ENCODE measurements around the gene TOPAZ1. TPM values are rescaled to one million over a fixed set of nuclear protein-coding genes. Genes with fewer than 3 reads are reported as not detected.
A peak's percentile ranks its signal among the peaks of the same experiment; 100 is the strongest.

TOPAZ1 gene
- total and polyA plus RNA-seq, 2 of the 13 experiments (the other 11 are each of a cell fraction or from before 2014, with no cell fraction given), result not detected

DNA sequence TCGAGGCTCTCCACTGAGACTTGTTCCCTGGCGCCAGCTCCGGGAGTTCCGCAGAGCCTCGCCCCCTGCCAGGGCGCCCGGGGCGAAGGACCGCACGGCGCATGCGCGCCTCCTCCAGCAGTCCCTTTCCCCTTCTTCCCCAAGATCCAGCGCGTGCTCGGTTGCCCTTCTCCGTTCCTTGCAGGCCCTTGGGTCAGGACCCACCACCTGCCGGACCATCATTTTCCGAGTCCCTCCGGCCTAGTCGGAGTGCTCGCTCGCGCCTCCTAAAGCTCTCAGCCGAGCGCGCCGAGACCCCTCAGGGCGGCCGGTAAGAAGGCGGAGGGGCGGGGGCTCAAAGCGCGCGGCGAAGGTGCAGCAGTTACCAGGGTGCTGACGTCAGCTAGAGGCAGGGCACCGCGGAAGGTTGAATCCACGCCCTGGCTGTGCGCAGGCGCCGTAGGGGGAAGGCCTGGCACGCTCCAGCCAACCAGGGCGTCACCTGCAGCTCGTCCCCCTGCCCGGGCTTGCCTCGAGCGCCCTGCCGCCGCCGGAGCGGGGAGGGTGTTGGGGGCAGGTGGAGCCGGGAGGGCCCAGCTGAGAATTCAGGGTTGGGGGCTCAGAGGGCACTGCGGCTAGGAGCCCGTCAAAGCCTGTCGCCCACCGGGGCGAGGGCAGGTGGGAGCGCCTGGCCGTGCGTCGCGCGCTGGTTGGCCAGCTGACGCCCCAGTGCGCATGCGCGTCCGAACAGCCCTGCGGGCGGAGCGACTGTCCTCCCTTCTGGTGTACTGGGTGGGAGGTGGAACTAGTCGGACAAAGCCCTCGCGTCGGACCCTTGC lies 96.5 kb downstream of the TOPAZ1 start, which contains the start of gene TCAIM (continued):
- TF ChIP-seq, protein P1, sequence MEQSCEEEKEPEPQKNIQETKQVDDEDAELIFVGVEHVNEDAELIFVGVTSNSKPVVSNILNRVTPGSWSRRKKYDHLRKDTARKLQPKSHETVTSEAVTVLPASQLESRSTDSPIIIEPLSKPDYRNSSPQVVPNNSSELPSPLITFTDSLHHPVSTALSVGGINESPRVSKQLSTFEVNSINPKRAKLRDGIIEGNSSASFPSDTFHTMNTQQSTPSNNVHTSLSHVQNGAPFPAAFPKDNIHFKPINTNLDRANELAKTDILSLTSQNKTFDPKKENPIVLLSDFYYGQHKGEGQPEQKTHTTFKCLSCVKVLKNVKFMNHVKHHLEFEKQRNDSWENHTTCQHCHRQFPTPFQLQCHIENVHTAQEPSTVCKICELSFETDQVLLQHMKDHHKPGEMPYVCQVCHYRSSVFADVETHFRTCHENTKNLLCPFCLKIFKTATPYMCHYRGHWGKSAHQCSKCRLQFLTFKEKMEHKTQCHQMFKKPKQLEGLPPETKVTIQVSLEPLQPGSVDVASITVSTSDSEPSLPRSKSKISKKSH (CRISPR knock-in tag; IDR thresholded peaks at IDR 0.05; ENCODE audit: borderline replicate concordance), result peak; percentile 99
- TF ChIP-seq JDP2 (CRISPR knock-in tag; IDR thresholded peaks at IDR 0.05; ENCODE audit: borderline replicate concordance) (peak; percentile 88; the same call in 1 of the 2 replicates), ZNF609 (CRISPR knock-in tag; IDR thresholded peaks at IDR 0.05; ENCODE audit: borderline replicate concordance) (peak; percentile 87), NBN (conservative IDR thresholded peaks at IDR 0.05) (no peak), SCMH1 (CRISPR knock-in tag; IDR thresholded peaks at IDR 0.05; ENCODE audit: borderline replicate concordance) (no peak), KAT7 (CRISPR knock-in tag; IDR thresholded peaks at IDR 0.05; ENCODE audit: borderline replicate concordance) (peak; percentile 42; the same call in 1 of the 2 replicates), ZNF17 (CRISPR knock-in tag; IDR thresholded peaks at IDR 0.05) (peak; percentile 81; the same call in 1 of the 2 replicates), PAX8 (CRISPR knock-in tag; IDR thresholded peaks at IDR 0.05; ENCODE audit: borderline replicate concordance) (peak; percentile 55; the same call in 1 of the 2 replicates)
- TF ChIP-seq, protein P2, sequence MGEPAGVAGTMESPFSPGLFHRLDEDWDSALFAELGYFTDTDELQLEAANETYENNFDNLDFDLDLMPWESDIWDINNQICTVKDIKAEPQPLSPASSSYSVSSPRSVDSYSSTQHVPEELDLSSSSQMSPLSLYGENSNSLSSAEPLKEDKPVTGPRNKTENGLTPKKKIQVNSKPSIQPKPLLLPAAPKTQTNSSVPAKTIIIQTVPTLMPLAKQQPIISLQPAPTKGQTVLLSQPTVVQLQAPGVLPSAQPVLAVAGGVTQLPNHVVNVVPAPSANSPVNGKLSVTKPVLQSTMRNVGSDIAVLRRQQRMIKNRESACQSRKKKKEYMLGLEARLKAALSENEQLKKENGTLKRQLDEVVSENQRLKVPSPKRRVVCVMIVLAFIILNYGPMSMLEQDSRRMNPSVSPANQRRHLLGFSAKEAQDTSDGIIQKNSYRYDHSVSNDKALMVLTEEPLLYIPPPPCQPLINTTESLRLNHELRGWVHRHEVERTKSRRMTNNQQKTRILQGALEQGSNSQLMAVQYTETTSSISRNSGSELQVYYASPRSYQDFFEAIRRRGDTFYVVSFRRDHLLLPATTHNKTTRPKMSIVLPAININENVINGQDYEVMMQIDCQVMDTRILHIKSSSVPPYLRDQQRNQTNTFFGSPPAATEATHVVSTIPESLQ (CRISPR knock-in tag; conservative IDR thresholded peaks at IDR 0.05), result peak; percentile 60; the same call in 1 of the 2 replicates
- TF ChIP-seq, protein P3, sequence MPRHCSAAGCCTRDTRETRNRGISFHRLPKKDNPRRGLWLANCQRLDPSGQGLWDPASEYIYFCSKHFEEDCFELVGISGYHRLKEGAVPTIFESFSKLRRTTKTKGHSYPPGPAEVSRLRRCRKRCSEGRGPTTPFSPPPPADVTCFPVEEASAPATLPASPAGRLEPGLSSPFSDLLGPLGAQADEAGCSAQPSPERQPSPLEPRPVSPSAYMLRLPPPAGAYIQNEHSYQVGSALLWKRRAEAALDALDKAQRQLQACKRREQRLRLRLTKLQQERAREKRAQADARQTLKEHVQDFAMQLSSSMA (CRISPR knock-in tag; IDR thresholded peaks at IDR 0.05), result peak; percentile 96
- TF ChIP-seq, protein P4, sequence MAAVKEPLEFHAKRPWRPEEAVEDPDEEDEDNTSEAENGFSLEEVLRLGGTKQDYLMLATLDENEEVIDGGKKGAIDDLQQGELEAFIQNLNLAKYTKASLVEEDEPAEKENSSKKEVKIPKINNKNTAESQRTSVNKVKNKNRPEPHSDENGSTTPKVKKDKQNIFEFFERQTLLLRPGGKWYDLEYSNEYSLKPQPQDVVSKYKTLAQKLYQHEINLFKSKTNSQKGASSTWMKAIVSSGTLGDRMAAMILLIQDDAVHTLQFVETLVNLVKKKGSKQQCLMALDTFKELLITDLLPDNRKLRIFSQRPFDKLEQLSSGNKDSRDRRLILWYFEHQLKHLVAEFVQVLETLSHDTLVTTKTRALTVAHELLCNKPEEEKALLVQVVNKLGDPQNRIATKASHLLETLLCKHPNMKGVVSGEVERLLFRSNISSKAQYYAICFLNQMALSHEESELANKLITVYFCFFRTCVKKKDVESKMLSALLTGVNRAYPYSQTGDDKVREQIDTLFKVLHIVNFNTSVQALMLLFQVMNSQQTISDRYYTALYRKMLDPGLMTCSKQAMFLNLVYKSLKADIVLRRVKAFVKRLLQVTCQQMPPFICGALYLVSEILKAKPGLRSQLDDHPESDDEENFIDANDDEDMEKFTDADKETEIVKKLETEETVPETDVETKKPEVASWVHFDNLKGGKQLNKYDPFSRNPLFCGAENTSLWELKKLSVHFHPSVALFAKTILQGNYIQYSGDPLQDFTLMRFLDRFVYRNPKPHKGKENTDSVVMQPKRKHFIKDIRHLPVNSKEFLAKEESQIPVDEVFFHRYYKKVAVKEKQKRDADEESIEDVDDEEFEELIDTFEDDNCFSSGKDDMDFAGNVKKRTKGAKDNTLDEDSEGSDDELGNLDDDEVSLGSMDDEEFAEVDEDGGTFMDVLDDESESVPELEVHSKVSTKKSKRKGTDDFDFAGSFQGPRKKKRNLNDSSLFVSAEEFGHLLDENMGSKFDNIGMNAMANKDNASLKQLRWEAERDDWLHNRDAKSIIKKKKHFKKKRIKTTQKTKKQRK (IDR thresholded peaks at IDR 0.05; ENCODE audit: low read length), result no peak
- TF ChIP-seq, protein P5, sequence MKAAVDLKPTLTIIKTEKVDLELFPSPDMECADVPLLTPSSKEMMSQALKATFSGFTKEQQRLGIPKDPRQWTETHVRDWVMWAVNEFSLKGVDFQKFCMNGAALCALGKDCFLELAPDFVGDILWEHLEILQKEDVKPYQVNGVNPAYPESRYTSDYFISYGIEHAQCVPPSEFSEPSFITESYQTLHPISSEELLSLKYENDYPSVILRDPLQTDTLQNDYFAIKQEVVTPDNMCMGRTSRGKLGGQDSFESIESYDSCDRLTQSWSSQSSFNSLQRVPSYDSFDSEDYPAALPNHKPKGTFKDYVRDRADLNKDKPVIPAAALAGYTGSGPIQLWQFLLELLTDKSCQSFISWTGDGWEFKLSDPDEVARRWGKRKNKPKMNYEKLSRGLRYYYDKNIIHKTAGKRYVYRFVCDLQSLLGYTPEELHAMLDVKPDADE (CRISPR knock-in tag; IDR thresholded peaks at IDR 0.05), result peak; percentile 58; the same call in 1 of the 2 replicates

All from HepG2 (cell line).